ENCODE data around the gene ADAM10. TPM values are rescaled to one million over a fixed set of nuclear protein-coding genes. Genes with fewer than 3 reads are reported as not detected.

Gene ADAM10
- total and polyA plus RNA-seq, 2 of the 4 experiments (the other 2 are of a cell fraction), result 110 to 185 TPM

DNA sequence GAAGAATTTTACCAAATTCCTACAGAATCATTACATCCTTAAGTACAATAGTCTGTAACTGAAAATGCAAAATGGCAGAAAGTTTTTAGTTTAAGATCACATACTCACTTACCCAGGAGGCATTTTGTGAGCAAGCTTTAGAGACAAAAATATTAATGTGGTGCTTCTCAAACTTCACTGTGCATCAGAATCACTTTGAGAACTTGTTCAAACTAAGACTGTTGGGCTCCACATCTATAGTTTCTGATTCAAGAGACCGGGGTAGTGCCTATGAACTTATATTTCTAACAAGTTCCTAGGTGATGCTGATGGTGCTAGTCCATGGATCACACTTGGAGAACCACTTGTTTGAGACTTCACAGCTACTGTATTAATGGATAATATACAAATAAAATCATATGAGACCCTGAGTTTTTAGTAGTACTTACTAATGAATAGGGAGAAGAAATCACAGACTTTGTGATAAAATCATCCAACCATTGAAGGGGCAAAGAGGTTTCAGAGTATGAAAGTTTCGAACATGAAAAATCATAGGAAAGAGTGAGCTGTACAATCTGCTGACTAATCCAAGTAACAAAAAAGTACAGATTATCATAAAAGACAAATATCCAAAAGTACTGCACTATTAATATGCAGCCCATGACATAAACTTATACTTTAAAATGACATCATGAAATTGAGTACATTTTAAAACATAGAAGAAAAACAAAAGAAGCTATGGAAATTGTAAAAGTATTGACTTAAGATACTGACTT is 110.3 kb downstream of the ADAM10 start:
- intact Hi-C loops (cut with micrococcal nuclease) (no loop called here), dilution Hi-C loops (cut with HindIII; ENCODE audit: low sequenced_read_pairs, unreplicated experiment) (no loop called here), in situ Hi-C loops (cut with MboI; ENCODE audit: low sequenced_read_pairs) (no loop called here)
- Histone ChIP-seq H3K27me3 (ENCODE audit: control insufficient read depth, insufficient read depth, low read length) (no peaks in the 10 kb centered on the region), H3K18ac (ENCODE audit: low read depth, low read length) (no peak overlapping the region), H2BK120ac (ENCODE audit: low read depth, low read length) (no peak overlapping the region), H2AK5ac (ENCODE audit: low read depth, low read length) (no peak overlapping the region), H4K20me1 (ENCODE audit: insufficient read depth, low read length) (no peaks in the 10 kb centered on the region), H2BK5ac (ENCODE audit: low read depth, low read length, poor library complexity, severe bottlenecking) (no peak overlapping the region), H3K14ac (replicated peaks; ENCODE audit: low read depth, low read length) (no peak overlapping the region), H4K5ac (ENCODE audit: low read depth, low read length) (no peak overlapping the region), H2BK20ac (ENCODE audit: low read depth, low read length) (no peak overlapping the region), H4K91ac (ENCODE audit: insufficient read depth, low read depth, low read length) (no peak overlapping the region), H3K4me3 (ENCODE audit: insufficient read depth, low read depth, low read length) (no peak overlapping the region), H3K79me1 (ENCODE audit: low read depth in 1 of 2, low read length in 2 of 2) (peaks cover 3 to 8% of the 10 kb centered on the region in 2 experiments; a peak in 2 of 4 replicates), H2AFZ (replicated peaks; ENCODE audit: low read length, poor library complexity) (no peak overlapping the region), H3K9ac (ENCODE audit: low read depth, low read length) (no peak overlapping the region), H3K23ac (ENCODE audit: low read depth, low read length) (no peak overlapping the region), H2AK9ac (replicated peaks; ENCODE audit: low read depth, low read length, poor library complexity) (no peak overlapping the region), H3K56ac (ENCODE audit: extremely low read depth, insufficient read depth, low read length) (no peak overlapping the region), H3K4me2 (ENCODE audit: low read depth, low read length) (no peak overlapping the region), H2BK15ac (ENCODE audit: low read depth, low read length) (no peak overlapping the region), H3K27ac (ENCODE audit: insufficient read depth, low read length) (no peak overlapping the region), H3K9me1 (ENCODE audit: insufficient read depth, low read length) (peaks cover 3% of the 10 kb centered on the region; the same call in 1 of the 2 replicates), H3K4ac (ENCODE audit: low read depth, low read length) (no peak overlapping the region), H3K9me3 (ENCODE audit: control insufficient read depth, insufficient read depth, low read length) (no peaks in the 10 kb centered on the region), H3K36me3 (ENCODE audit: control insufficient read depth, insufficient read depth, low read length) (peaks cover 18% of the 10 kb centered on the region), H4K8ac (ENCODE audit: low read depth in 2 of 2, low read length in 2 of 2) (no peak overlapping the region), H3K4me1 (ENCODE audit: control insufficient read depth, insufficient read depth, low read length) (no peaks in the 10 kb centered on the region)
- ATAC-seq (ENCODE audit: low read depth) (no peak), DNase-seq (no peak)
- BruUV-seq (replicated peaks), result no TSS peak
- POLR2A ChIA-PET (ENCODE audit: unreplicated experiment), result no interaction called here
- CTCF ChIA-PET, result interaction anchor here (0.7 kb wide), 1 partner anchor 55 kb away, joined by 5 read pairs; no protein-coding TSS in a partner anchor
- no peak for TF ChIP-seq USF2 (IDR thresholded peaks at IDR 0.05; ENCODE audit: low read depth, low read length)
- no peak for TF ChIP-seq MXI1 (IDR thresholded peaks at IDR 0.05; ENCODE audit: borderline replicate concordance, low read depth, low read length)
- TF ChIP-seq POLR2A (IDR thresholded peaks at IDR 0.05; ENCODE audit: low read depth, low read length), result no peak
- no CpG with 5 or more reads among the region's 2 CpGs for WGBS, 2 experiments (ENCODE audit: extremely low coverage in 2 of 2, insufficient read length in 1 of 2)
